Effector memory CD8-positive, alpha-beta T cell (primary cell): ENCODE data around the gene RRP9.
A peak's percentile ranks its signal among the peaks of the same experiment; 100 is the strongest.
"Not testable (repeated sequence)": the region's sequence is repeated elsewhere in the genome, so short reads cannot be mapped to it uniquely, and the experiment has no call there.

ENCODE experiments used
- ATAC-seq: fragments of 150-1000 bp; cut with Tn5 transposase; replicated peaks from 2 replicates; pipeline ENCODE4 v1.10.0; 2021; ENCODE audit warnings: mild to moderate bottlenecking, moderate library complexity
- DNase-seq, 3 experiments: peaks; one replicate each; pipeline ENCODE4 v3.0.0; 2021
- H3K27ac Mint-ChIP-seq, 2 donors: one replicate each; pipeline ENCODE4 v1.8.0; 2022; ENCODE audit warnings: mild to moderate bottlenecking in 2 of 2, mixed read lengths in 2 of 2, moderate library complexity in 2 of 2
- H3K27me3 Mint-ChIP-seq, 2 donors: one replicate each; pipeline ENCODE4 v1.8.0; 2022; ENCODE audit warnings: mixed read lengths in 2 of 2
- H3K36me3 Mint-ChIP-seq: one replicate; pipeline ENCODE4 v1.8.0; 2022; ENCODE audit warnings: mild to moderate bottlenecking, moderate library complexity, mixed read lengths; ENCODE audit not compliant: insufficient read depth
- H3K4me1 Mint-ChIP-seq, 2 donors: one replicate each; pipeline ENCODE4 v1.8.0; 2022; ENCODE audit warnings: low read depth in 2 of 2, mixed read lengths in 2 of 2
- H3K4me3 Mint-ChIP-seq, 2 donors: one replicate each; pipeline ENCODE4 v1.8.0; 2022; ENCODE audit warnings: mild to moderate bottlenecking in 2 of 2, mixed read lengths in 2 of 2, moderate library complexity in 2 of 2
- H3K9me3 Mint-ChIP-seq, 2 donors: one replicate each; pipeline ENCODE4 v1.8.0; 2022; ENCODE audit warnings: mixed read lengths in 2 of 2

Gene RRP9

DNA sequence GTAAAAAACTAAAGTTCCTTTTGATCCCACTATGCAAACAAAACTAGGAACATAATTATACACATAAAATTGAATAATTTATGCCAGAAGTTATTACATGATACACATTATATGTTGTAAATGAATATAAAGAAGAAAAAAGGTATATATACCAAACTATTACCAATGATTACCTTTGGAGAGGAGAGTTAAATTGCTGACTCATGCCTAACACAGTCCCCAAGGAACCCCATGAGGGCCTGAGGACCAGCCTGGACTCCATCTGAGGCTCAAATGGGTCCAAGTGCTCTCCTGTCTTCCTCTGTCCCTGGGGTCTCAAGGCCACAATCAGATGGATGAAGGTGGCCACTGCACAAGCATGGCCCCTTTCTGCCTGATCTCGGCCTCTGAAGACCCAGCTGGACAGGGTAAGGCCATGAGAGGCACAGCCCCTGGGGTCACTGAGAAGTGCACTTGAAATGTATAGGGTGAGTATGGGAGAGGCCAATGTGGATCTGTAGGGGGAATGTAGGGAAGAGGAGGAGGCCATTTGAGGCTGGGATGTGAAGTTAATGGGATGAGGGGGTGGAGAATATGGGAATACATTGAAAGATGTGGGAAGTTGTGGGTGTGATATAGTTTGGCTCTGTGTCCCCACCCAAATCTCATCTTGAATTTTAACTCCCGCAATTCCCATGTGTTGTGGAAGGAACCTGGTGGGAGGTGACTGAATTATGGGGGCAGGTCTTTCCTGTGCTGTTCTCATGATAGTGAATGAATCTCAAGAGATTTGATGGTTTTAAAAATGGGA, 37.5 kb downstream of the RRP9 start:
- peaks cover 80 to 81% of the 10 kb centered on the region in 2 donors for H3K27me3 Mint-ChIP-seq
- H3K27ac Mint-ChIP-seq, result no peak overlapping the region
- H3K9me3 Mint-ChIP-seq, result peaks cover 0 to 5% of the 10 kb centered on the region in 2 donors
- ATAC-seq (no peak), DNase-seq (no peak)
- no peak overlapping the region for H3K4me3 Mint-ChIP-seq
- H3K36me3 Mint-ChIP-seq, result no peaks in the 10 kb centered on the region
- peaks cover 0 to 6% of the 10 kb centered on the region in 2 donors for H3K4me1 Mint-ChIP-seq

GRCh38 chr3:51902361-51902760, 39.3 kb downstream of the RRP9 start:
- not testable (repeated sequence) for H3K27ac Mint-ChIP-seq, H3K4me1 Mint-ChIP-seq

DNA sequence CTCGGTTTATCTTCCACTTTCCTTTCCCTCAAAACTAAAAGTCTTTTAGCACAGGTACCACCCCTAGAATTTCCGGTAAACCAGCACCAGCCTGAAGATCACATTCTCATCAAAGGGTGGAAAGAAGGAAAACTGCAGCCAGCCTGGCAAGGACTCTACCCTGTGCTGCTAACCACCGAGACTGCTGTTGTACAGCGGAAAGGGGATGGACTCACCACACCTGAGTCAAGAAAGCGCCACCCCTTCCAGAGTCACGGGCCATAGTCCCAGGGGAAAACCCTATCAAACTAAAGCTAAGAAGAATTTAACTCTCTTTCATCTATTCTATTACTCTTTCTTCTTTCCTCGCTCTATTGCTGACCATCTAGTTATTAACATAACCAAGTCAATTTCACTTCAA, 41.7 kb downstream of the RRP9 start:
- H3K36me3 Mint-ChIP-seq, H3K4me3 Mint-ChIP-seq, ATAC-seq, H3K9me3 Mint-ChIP-seq, H3K4me1 Mint-ChIP-seq, DNase-seq, H3K27ac Mint-ChIP-seq: not testable (repeated sequence)
- peaks cover 67 to 78% of the 10 kb centered on the region in 2 donors for H3K27me3 Mint-ChIP-seq

More at GRCh38 chr3:51902361-51902760, 39.3 kb downstream of the RRP9 start:
- not testable (repeated sequence) for H3K36me3 Mint-ChIP-seq, DNase-seq, H3K4me3 Mint-ChIP-seq, ATAC-seq, H3K9me3 Mint-ChIP-seq
- H3K27me3 Mint-ChIP-seq, result peaks cover 78 to 80% of the 10 kb centered on the region in 2 donors

GRCh38 chr3:51897391-51897790, 44.3 kb downstream of the RRP9 start:
- ATAC-seq (no peak), DNase-seq (no peak)
- Mint-ChIP-seq H3K4me3 (no peak overlapping the region), H3K27ac (no peak overlapping the region), H3K4me1 (peaks cover 0 to 3% of the 10 kb centered on the region in 2 donors), H3K9me3 (no peaks in the 10 kb centered on the region), H3K27me3 (peaks cover 51 to 71% of the 10 kb centered on the region in 2 donors), H3K36me3 (no peaks in the 10 kb centered on the region)

DNA sequence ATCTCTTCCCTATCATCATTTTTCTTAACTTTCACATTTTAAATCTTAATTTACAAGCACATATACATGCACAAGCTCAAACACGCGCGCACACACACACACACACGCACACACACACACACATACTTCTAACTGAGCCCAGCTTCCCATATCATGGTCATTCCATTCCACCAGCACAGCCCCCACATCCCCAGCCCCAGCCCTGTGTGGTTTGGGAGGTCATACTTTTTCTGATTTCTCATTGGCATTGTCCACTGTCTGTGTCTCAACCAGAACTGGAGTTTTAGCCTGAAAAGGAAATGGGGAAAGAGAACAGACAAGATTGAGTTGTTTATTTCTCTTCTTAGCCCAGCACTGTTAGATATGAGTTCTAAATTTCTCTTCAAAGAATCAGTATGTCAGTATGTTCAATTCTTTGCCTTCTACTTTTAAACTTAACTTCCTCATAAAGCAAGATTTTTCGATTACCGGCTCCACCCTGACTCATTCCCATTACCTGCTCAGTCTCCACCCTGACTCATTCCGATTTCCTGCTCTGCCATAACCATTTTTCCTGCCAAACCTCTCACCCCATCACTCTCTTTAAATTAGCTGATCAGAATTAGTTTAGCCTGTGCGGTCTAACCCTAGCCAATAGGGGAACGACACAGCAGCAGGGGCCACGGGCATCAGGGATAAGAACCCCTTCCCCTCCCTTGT, 44.9 kb downstream of the RRP9 start:
- Mint-ChIP-seq H3K27me3 (peaks cover 52 to 73% of the 10 kb centered on the region in 2 donors), H3K9me3 (no peaks in the 10 kb centered on the region), H3K4me3 (no peak overlapping the region), H3K27ac (no peak overlapping the region), H3K36me3 (no peaks in the 10 kb centered on the region), H3K4me1 (peaks cover 0 to 1% of the 10 kb centered on the region in 2 donors)
- ATAC-seq (no peak), DNase-seq (no peak)

- H3K27ac Mint-ChIP-seq, result no peak overlapping the region
- H3K36me3 Mint-ChIP-seq, result no peaks in the 10 kb centered on the region
- H3K27me3 Mint-ChIP-seq, result peaks cover 47 to 71% of the 10 kb centered on the region in 2 donors
- H3K9me3 Mint-ChIP-seq, result no peaks in the 10 kb centered on the region
- no peak for DNase-seq
- H3K4me1 Mint-ChIP-seq, result peaks cover 0 to 1% of the 10 kb centered on the region in 2 donors
- ATAC-seq, result no peak
- no peak overlapping the region for H3K4me3 Mint-ChIP-seq
Observed at GRCh38 chr3:51894939-51895338, 46.8 kb downstream of the RRP9 start.

DNA sequence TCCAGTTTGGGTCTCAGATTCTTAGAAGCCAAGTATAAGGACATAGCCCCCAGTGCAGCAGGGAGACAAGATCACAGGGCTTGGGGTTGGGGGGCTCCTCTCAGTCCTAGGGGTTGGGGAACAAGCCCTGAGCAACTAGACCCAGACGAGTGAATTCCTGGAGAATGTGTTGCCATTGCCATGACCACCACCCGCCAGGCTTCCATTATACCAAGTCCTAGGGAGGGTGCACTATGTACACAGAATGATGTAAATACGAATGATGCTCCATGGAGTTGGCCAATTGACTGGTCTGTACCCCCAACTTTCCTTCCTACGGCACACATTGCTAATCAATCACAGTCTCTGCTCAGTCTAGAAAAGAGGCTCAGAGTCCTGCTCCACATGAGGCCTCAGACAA, 47.3 kb downstream of the RRP9 start:
- H3K27me3 Mint-ChIP-seq, result peaks cover 47 to 71% of the 10 kb centered on the region in 2 donors
- peaks cover 0 to 1% of the 10 kb centered on the region in 2 donors for H3K4me1 Mint-ChIP-seq
- H3K36me3 Mint-ChIP-seq, result no peaks in the 10 kb centered on the region
- H3K9me3 Mint-ChIP-seq, result no peaks in the 10 kb centered on the region
- H3K27ac Mint-ChIP-seq, result no peak overlapping the region
- ATAC-seq (no peak), DNase-seq (no peak)
- H3K4me3 Mint-ChIP-seq, result no peak overlapping the region

DNA sequence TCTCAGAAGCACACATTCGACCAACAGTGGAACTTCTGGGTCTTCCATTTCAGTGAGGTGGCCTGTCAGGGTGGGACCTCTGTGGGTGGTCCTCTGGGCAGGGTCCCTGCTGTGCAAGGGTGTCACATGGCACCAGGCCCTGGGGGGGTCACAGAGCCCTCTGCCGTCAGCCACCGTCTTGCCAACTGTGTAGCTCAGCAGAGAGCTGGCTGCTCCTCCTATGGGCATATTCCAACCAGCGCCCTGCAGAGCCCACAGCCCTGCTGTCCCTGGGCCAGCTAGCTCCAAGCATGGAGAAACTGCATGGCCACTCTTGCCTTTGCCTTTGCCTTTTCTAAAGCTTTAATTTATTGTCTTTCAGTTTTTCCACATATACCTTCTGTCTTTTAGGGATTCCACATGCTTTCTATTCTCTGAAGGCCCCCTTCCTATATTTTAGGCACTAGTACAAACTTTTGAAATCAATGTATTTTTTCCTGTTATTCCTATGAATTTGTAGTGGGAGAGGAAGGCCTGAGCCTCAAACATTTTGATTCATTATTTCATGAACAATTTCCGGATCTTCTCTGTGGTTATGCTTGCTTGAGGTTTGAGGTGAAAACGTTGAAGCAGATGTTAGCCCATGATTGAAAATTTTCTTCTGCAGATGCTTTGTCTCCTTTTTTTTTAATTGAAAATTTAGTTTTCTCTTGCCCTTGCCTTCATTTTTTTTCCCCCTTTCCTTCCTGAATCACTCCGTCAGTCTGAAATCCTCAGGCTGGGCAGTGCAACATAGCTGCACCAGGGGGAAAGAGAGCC, 50.3 kb downstream of the RRP9 start:
- no peaks in the 10 kb centered on the region for H3K36me3 Mint-ChIP-seq
- H3K4me1 Mint-ChIP-seq, result peaks cover 0 to 1% of the 10 kb centered on the region in 2 donors
- ATAC-seq (no peak), DNase-seq (no peak)
- H3K27ac Mint-ChIP-seq, result peak overlapping the region in 1 of 2 donors; percentile 1
- H3K4me3 Mint-ChIP-seq, result no peak overlapping the region
- no peaks in the 10 kb centered on the region for H3K9me3 Mint-ChIP-seq
- peaks cover 23 to 42% of the 10 kb centered on the region in 2 donors for H3K27me3 Mint-ChIP-seq

DNA sequence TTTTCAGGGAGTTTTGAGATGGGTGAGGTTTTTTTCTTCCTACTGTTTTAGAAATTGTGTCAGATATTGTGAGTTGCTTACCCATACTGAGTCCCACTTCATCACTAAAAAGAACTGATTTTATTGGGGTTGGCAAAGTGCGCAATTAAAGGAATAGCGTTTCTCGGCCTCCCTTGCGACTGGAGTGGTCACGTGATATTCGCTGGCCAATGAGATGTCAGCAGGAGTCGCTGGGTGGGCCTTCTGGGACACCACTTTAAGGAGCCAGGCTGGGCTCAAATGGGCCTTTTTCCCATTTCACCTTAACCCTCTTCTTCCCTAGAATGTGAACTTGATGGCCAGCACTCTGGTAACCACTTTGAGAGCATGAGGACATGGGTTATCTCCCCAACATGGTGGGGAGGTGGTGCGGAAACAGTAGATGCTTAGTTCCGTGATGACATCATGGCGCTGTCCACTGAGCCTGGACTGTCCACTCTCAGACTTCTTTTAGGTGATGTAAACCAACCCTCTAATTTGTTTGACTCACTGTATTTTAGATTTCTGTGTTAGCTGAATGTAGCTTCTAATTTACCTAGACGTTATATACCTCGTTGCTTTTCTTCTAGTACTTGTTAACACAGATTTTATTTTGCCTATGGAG, 53.1 kb downstream of the RRP9 start:
- Mint-ChIP-seq H3K27me3 (peaks cover 33 to 38% of the 10 kb centered on the region in 2 donors), H3K4me3 (no peak overlapping the region), H3K9me3 (no peaks in the 10 kb centered on the region), H3K27ac (peak overlapping the region in 1 of 2 donors; percentile 21), H3K36me3 (no peaks in the 10 kb centered on the region), H3K4me1 (peaks cover 0 to 1% of the 10 kb centered on the region in 2 donors)
- DNase-seq (no peak), ATAC-seq (no peak)

DNA sequence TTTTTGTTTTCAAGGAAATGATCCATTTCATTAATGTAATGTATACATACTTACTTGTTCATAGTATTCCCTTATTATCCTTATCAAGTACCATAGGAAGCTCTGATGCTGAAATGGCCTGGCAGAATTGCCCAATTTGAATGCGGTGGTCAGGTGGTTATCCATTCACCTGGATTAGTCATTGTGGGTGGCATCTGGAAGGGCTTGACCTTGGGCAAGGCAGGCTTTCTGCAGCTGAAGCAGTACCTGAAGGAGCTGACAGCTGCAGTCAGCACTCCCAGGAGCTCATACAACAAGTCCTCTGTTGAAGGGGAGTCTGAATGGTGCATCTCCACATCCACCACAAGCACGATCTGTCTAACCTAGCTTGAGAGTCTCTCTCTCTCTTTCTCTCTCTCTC, 54.1 kb downstream of the RRP9 start:
- Mint-ChIP-seq H3K4me3 (no peak overlapping the region), H3K9me3 (no peaks in the 10 kb centered on the region), H3K36me3 (no peaks in the 10 kb centered on the region), H3K4me1 (peaks cover 0 to 1% of the 10 kb centered on the region in 2 donors), H3K27ac (peak overlapping the region in 1 of 2 donors; percentile 21), H3K27me3 (peaks cover 30 to 35% of the 10 kb centered on the region in 2 donors)
- no peak for DNase-seq
- no peak for ATAC-seq

- no peak overlapping the region for H3K27ac Mint-ChIP-seq
- ATAC-seq, result no peak
- peaks cover 24 to 36% of the 10 kb centered on the region in 2 donors for H3K27me3 Mint-ChIP-seq
- no peak for DNase-seq
- H3K9me3 Mint-ChIP-seq, result no peaks in the 10 kb centered on the region
- no peak overlapping the region for H3K4me3 Mint-ChIP-seq
- peaks cover 2% of the 10 kb centered on the region for H3K36me3 Mint-ChIP-seq
- H3K4me1 Mint-ChIP-seq, result no peaks in the 10 kb centered on the region
Observed at GRCh38 chr3:51886447-51886846, 55.3 kb downstream of the RRP9 start.
